Parathyroid adenoma (tissue), 2 donors: ENCODE measurements around the gene ACYP1.

Source experiments
- H2AFZ ChIP-seq: fragments of 300-600 bp; sonication (generic); one replicate; pipeline ENCODE4 v1.7.0; 2017; ENCODE audit warnings: antibody characterized with exemption, mild to moderate bottlenecking
- H3K27ac ChIP-seq: fragments of 300-600 bp; sonication (generic); one replicate; pipeline ENCODE4 v1.7.0; 2017
- H3K27me3 ChIP-seq: fragments of 300-600 bp; sonication (generic); one replicate; pipeline ENCODE4 v1.7.0; 2017; ENCODE audit warnings: low read length; ENCODE audit not compliant: control insufficient read depth, insufficient read depth
- H3K36me3 ChIP-seq: fragments of 300-600 bp; sonication (generic); one replicate; pipeline ENCODE4 v1.7.0; 2017; ENCODE audit warnings: low read length; ENCODE audit not compliant: control insufficient read depth, insufficient read depth
- H3K4me1 ChIP-seq: fragments of 300-600 bp; sonication (generic); one replicate; pipeline ENCODE4 v1.7.0; 2017; ENCODE audit warnings: control low read depth
- H3K4me2 ChIP-seq: fragments of 300-600 bp; sonication (generic); one replicate; pipeline ENCODE4 v1.7.0; 2017; ENCODE audit warnings: low read length
- H3K4me3 ChIP-seq: fragments of 300-600 bp; sonication (generic); one replicate; pipeline ENCODE4 v1.7.0; 2017; ENCODE audit warnings: low read depth, low read length
- H3K79me2 ChIP-seq: fragments of 300-600 bp; sonication (generic); one replicate; pipeline ENCODE4 v1.7.0; 2017; ENCODE audit warnings: control low read depth
- H3K9ac ChIP-seq: fragments of 300-600 bp; sonication (generic); one replicate; pipeline ENCODE4 v1.7.0; 2017; ENCODE audit warnings: mild to moderate bottlenecking
- H3K9me3 ChIP-seq: fragments of 300-600 bp; sonication (generic); one replicate; pipeline ENCODE4 v1.7.0; 2017; ENCODE audit warnings: low read length; ENCODE audit not compliant: control insufficient read depth
- CTCF ChIP-seq: fragments of 300-600 bp; sonication (generic); IDR thresholded peaks from one replicate; pipeline ENCODE4 v1.7.0; 2017; ENCODE audit warnings: antibody characterized with exemption, mild to moderate bottlenecking
- donor health status: primary hyperparathyroidism.

Gene ACYP1

GRCh38 chr14:75040959-75041358 is 22.9 kb downstream of the ACYP1 start:
- H3K9me3 ChIP-seq, result no peaks in the 10 kb centered on the region
- no peak for TF ChIP-seq CTCF
- no peaks in the 10 kb centered on the region for H3K36me3 ChIP-seq
- H3K4me2 ChIP-seq, result no peak overlapping the region
- no peak overlapping the region for H2AFZ ChIP-seq
- H3K9ac ChIP-seq, result no peak overlapping the region
- H3K27me3 ChIP-seq, result no peaks in the 10 kb centered on the region
- H3K4me3 ChIP-seq, result no peak overlapping the region
- H3K27ac ChIP-seq, result no peak overlapping the region
- H3K79me2 ChIP-seq, result no peaks in the 10 kb centered on the region
- H3K4me1 ChIP-seq, result no peaks in the 10 kb centered on the region

GRCh38 chr14:75040507-75040906 is 23.3 kb downstream of the ACYP1 start:
- no peaks in the 10 kb centered on the region for H3K4me1 ChIP-seq
- H3K9ac ChIP-seq, result no peak overlapping the region
- no peaks in the 10 kb centered on the region for H3K9me3 ChIP-seq
- no peaks in the 10 kb centered on the region for H3K36me3 ChIP-seq
- no peak for TF ChIP-seq CTCF
- H3K27me3 ChIP-seq, result no peaks in the 10 kb centered on the region
- no peak overlapping the region for H3K27ac ChIP-seq
- no peak overlapping the region for H2AFZ ChIP-seq
- H3K79me2 ChIP-seq, result no peaks in the 10 kb centered on the region
- no peak overlapping the region for H3K4me2 ChIP-seq
- H3K4me3 ChIP-seq, result no peak overlapping the region

GRCh38 chr14:75032939-75033338 is 30.9 kb downstream of the ACYP1 start:
- no peaks in the 10 kb centered on the region for H3K79me2 ChIP-seq
- H3K9me3 ChIP-seq, result no peaks in the 10 kb centered on the region
- H3K27me3 ChIP-seq, result no peaks in the 10 kb centered on the region
- no peak overlapping the region for H3K27ac ChIP-seq
- H3K36me3 ChIP-seq, result no peaks in the 10 kb centered on the region
- no peak for TF ChIP-seq CTCF
- peaks cover 3% of the 10 kb centered on the region for H3K4me1 ChIP-seq
- no peak overlapping the region for H3K4me3 ChIP-seq
- no peak overlapping the region for H3K4me2 ChIP-seq
- no peak overlapping the region for H2AFZ ChIP-seq
- no peak overlapping the region for H3K9ac ChIP-seq

- Histone ChIP-seq H3K27me3 (no peaks in the 10 kb centered on the region), H3K4me2 (no peak overlapping the region), H3K79me2 (peaks cover 2% of the 10 kb centered on the region), H3K27ac (no peak overlapping the region), H3K9me3 (no peaks in the 10 kb centered on the region), H3K4me3 (no peak overlapping the region), H3K9ac (no peak overlapping the region), H3K36me3 (no peaks in the 10 kb centered on the region), H3K4me1 (peaks cover 3% of the 10 kb centered on the region), H2AFZ (no peak overlapping the region)
- no peak for TF ChIP-seq CTCF
Observed at GRCh38 chr14:75030147-75030546, 33.7 kb downstream of the ACYP1 start.

GRCh38 chr14:75025876-75026275 is 37.9 kb downstream of the ACYP1 start:
- no peaks in the 10 kb centered on the region for H3K36me3 ChIP-seq

More at GRCh38 chr14:75025876-75026275, 37.9 kb downstream of the ACYP1 start:
- Histone ChIP-seq H3K9ac (no peak overlapping the region), H3K27me3 (no peaks in the 10 kb centered on the region), H3K4me2 (no peak overlapping the region), H3K79me2 (peaks cover 2% of the 10 kb centered on the region), H3K9me3 (no peaks in the 10 kb centered on the region), H3K27ac (no peak overlapping the region), H3K4me3 (no peak overlapping the region), H3K4me1 (no peaks in the 10 kb centered on the region), H2AFZ (no peak overlapping the region)
- TF ChIP-seq CTCF, result no peak
